Hepatic stellate cell (primary cell): ENCODE results near the gene POLR2E.
A peak's percentile ranks its signal among the peaks of the same experiment; 100 is the strongest.
"Not testable (repeated sequence)": the region's sequence is repeated elsewhere in the genome, so short reads cannot be mapped to it uniquely, and the experiment has no call there.

Experiments used
- DNase-seq: peaks from one replicate; pipeline ENCODE4 v3.0.0; 2011; ENCODE audit warnings: low spot score

The POLR2E gene

DNA sequence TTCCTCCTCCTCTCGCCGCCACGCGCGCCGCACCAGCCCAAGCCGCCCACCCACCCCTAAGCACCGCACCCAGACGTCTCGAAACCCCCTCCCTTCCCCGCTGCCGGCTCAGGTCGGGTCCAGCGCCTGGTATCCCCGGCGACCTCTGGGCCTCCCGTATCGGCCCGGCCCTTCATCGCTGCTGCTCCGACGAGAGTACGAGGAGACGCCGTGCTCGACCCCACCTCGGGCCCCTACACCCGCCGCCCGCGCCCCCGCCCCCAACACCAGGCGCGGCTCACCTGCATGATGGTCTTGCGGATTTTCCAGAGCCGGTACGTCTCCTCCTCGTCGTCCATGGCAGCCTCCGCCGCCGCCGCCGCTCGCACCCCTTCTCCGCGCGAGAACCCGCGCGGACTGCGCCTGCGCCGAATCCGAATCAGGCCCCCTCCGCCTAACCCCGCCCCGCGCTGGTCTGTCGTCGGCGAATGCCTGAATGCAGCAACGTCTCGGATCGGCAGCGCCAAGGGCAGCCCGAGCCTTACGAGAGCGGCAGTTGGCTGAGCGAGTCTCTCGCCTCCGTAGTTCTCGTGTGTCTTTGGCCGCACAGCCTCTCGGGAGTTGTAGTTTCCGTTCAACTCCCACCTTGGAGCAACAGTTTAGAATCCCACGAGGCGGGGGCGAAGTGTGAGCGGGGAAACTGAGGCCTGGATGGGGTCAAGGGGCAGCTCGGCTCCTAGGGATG is at the start of gene POLR2E:
POLR2E (minus strand) TSS at position 398 of the 724 bp plus-strand sequence; CDS start at position 338, 60 bp downstream.
- DNase-seq, result peak; percentile 98

DNA sequence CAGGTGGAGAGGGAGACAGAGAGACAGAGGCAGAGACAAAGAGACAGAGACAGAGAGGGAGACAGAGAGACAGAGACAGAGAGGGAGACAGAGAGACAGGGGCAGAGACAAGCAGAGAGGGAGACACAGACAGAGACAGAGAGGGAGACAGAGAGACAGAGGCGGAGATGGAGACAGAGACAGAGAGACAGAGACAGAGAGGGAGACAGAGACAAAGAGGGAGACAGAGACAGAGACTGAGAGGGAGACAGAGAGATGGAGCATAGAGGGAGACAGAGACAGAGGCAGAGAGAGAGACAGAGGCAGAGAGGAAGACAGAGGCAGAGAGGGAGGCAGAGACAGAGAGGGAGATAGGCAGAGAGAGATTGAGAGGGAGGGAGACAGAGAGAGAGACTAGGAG is 49.6 kb upstream of the POLR2E start:
- no peak for DNase-seq

DNA sequence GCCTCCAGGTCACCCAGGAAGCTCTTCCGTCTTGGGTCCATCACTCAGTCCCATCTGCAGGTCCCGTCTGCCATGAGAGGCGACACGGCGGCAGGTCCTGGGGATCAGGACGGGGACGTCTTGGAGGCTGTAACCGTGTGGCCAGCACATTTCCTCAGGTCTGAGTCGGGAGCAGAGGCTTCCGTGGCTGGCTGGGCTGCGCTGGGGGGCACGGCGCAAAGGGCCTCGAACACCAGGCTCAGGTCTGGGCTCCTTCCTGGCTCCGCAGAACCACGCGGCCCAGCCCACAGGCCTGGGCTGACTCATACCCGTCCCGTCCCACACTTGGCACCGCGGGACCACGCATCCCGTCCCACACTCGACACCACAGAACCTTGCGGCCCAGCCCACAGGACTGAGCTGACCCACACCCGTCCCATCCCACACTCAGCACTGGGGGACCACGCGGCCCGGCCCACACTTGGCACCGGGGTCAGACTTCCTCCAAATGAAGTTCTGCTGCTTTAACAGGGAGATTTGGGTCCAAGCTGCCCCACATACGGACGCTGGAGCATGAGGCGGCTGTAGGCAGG is 48.7 kb upstream of the POLR2E start:
- no peak for DNase-seq

DNA sequence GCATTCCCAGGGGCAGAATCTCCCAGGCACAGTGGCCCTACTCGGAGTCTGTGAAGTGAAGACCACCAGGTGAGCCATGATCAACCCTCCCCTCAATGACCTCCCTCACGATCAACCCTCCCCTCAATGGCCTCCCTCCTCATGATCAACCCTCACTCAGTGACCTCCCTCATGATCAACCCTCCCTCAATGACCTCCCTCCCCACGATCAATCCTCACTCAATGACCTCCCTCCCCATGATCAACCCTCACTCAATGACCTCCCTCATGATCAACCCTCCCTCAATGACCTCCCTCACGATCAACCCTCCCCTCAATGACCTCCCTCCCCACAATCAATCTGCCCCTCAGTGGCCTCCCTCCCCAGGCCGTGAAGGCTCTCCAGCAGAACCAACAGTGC is 46.8 kb upstream of the POLR2E start:
- DNase-seq, result no peak

DNA sequence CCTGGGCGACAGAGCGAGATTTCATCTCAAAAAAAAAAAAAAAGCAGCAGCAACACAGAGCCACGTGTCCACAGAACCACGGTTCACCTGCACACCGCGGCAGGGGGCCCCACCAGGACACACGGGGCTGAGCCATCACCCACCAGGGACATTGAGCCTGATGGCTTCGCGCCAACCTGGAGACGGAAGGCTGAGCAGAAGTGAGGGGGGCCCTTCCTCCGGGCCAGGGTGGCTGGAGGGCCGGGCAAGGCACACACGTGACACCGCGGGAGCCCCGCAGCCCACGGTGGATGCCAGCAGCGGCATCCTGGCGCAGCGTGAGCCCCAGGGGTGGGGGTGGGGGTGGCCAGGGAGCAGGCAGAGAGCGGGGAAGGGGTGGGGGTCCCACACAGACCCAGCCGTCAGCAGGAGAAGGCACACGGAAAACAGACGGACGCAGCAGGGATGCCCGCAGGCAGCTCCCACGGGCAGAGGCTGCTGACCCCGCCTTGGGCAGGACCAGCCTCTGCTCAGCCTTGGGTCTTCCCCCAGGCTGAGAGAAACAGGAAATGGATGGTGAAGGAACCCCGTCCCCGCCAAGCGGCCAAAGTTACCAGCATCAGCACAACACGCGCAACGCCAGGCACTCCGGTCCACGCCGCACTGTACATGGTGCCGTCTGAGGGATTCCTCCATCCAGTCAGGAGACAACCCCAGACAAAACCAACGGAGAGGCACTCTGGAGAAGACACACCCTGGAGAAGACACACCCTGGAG is 45.3 kb upstream of the POLR2E start:
- no peak for DNase-seq

DNA sequence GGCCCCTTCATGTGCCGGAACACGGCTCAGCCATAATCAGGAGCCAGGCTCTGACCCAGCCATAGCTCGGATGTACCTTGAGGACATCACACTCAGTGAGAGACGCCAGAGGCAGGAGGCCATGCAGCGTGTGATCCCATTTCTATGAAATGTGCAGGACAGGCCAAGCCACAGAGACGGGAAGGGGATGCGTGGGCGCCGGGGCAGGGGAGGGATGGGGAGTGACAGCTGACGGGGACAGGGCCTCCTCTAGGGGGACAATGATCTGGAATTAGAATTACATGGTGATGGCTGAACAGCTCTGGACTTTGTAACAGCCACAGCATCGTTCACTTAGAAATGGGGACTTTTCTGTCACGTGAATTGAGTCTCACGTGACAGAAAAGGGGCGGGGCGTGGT is 44.0 kb upstream of the POLR2E start:
- no peak for DNase-seq

DNA sequence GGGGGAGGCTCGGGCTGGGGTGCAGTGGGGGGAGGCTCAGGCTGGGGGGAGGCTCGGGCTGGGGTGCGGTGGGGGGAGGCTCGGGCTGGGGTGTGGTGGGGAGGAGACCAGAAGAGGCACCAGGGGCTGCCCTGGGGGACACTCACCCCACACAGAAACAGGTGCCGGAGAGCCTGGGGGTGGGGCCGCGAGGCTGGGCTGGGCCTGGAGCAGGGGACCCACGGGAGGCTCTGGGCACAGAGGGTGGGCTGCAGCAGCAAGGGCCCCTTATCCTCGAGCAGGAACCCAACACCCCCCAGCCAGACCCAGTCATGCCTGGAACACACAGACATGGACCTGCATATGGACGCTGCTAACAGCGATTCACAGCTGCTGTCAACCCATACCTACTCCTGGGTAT is 42.9 kb upstream of the POLR2E start:
- DNase-seq, result no peak

DNA sequence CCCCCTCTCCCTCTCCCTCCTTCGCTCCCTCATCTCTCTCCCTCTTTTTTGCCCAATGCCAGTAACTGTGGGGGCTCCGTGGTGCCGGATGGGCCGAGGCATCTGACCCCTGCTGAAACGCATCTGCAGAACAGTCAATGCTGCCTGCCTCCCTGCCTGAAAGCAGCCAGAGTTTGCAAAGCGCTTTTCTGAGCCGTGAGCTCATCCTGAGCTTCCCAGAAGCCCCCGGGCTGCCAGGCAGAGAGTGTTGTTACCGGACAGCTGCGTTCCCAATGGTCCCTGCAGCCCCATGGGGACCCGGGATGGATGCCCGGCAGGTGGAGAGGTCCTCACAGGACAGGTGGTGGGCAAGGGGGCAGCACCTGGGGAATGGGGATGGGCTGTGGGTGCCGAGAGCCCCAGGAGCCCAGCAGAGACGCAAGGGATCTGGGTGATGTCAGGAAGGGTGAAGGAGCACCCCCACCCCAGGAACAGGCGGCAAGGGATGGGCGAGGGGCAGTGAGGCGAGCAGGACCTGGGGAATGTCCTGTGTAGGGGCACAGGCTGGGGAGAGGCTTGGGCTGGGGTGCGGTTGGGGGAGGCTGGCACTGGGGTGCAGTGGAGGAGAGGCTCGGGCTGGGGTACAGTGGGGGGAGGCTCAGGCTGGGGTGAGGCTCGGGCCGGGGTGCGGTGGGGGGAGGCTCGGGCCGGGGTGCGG is 41.6 kb upstream of the POLR2E start:
- DNase-seq, result no peak

DNA sequence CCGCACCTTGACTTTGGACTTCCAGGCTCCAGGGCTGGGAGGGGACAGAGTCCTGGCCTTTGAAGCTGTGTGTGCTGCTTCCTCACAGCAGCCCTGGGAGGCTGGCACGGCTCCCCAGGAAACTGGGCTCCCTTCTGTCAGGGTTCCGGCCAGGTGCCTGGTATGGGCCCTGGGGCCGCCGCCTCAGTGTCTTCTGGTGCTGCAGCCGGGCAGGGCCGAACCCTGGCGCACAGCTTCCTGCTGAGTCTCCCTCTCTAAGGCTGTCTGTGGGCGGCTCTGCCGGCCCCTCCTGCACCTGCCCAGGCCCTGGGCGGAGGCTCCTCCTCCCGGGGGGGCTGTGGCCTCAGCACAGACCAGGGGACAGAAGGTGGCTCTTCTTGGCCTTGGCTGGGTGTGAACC is 41.0 kb upstream of the POLR2E start:
- DNase-seq, result no peak

DNA sequence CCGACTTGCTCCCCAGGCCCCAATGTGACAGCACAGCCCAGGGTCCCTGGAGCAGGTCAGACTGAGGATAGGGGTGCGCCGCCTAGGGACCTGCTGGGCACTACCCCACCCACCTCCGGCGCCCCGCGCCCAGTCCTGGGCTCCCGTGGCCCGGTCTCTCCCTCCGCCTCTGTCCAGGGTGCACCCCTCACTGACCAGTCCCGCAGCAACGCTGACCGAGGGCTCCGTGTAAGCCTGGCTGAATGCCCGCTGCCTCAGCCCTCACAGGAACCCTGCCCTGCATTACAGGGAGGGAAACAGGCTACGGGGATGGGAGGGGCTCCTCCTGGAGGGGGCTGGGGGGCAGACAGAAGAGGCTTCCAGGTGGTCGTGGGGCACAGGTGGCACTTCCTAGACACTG is 40.3 kb upstream of the POLR2E start:
- DNase-seq, result no peak

DNA sequence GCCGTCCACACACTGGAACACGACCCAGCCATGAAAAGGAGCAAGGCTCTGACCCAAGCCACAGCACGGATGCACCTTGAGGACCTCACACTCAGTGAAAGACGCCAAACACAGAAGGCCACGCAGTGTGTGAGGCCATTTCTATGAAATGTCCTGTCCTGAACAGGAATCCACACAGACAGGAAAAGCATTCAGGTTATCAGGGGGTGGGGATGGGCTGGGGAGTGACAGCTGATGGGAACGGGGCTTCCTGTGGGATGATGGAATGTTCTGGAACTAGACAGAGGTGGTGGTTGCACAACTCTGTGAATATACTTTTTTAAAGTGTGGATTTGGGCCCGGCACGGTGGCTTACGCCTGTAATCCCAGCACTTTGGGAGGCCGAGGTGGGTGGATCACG is 39.3 kb upstream of the POLR2E start:
- DNase-seq, result no peak

DNA sequence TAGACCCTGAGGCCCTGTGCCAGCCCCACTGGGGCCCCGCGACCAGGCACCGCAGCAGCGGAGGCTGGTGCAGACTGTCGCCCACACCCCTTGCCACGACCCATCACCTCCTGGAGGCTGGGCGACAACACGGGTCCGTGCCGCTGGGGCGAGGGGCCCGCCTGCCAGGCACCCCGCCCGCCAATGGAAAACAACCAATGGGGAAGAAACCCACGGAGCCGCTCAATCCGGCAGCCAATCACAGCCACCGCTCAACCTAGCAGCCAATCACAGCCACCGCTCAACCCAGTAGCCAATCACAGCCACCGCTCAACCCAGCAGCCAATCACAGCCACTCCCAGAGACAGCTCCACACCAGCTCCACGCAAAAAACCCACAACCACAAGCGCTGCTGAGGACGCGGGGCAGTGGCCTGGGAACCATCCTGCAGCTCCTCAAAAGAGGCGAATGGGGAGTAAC is 38.3 kb upstream of the POLR2E start:
- peak; percentile 66 for DNase-seq

DNA sequence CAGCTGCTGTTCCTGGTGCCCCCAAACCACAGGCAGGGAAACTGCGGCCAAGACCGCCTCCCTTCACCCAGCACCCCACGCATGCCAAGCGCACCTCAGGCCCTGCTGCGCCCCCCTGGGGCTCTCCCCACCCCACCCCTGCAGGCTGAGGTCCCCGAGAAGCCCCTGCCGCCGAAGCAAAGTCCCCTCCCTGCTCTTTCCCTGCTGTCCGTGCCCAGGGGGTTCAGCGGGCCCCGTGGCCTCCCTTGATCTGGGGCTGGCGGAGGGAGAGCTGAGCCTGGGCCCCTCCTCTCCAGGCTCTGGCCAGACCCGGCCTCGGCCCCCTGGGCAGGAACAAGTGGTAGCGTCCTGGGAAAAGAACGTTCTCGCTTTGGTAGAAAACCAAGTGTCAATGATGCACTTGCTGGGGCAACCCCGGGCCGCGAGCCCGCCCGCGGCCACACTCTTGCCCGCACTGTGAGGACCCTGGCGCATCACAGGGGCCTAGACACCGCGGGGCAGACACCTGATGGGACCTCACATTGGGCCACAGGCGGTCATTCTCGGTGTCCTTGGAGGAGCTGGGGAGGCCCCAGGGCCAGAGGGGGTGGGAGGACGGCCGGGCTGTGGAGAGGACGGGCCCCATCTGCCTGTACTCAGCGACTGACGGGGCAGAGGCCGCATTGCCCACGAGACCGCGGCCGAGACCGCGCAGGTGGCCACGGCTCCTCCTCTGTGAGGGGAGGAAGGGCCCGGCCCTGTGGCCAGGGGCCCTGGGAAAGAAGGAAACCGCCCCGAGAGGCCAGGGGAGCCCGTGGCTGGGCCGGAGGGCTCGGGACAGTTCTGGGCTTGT is 37.6 kb upstream of the POLR2E start:
- no peak for DNase-seq

DNA sequence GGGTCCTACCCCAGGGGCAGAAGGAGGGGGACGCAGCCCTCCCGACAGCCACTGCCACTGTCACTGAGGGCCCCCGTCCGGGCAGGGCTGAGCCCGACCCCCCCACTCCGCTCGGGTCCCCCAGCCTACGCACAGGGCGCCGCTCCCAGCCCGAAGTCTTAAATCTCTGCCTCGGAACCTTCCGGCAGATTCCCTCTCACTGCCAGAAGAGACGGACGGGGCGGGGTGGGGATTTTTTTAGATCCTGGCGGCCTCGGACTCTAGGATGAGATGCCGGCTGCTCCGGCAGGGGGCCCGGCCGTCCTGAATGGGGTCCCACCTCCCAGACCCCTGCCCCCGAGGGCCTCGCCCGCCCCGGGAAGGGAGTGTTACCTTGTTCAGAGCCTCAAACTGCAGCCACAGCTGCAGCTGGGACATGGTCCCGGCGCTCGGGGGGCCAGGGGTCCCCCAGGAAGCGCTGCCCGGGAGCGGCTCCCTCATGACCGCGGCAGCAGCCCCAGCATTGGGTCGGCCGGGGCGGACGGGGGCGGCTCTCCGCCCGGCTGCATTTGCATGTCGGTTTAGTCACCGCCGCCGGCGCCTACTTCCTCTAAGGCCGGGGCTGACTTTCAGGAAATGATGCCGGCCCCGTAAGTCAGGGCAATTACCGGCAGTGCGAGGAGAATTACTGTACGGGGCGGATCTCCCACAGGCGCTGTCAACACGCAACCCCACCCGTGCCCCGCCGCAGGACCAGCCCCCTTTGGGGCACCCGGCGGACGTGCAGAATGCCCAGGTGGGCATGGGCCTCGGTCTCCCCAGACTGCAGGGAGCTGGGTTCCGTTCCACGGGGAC is 36.8 kb upstream of the POLR2E start:
- DNase-seq, result peak; percentile 89

DNA sequence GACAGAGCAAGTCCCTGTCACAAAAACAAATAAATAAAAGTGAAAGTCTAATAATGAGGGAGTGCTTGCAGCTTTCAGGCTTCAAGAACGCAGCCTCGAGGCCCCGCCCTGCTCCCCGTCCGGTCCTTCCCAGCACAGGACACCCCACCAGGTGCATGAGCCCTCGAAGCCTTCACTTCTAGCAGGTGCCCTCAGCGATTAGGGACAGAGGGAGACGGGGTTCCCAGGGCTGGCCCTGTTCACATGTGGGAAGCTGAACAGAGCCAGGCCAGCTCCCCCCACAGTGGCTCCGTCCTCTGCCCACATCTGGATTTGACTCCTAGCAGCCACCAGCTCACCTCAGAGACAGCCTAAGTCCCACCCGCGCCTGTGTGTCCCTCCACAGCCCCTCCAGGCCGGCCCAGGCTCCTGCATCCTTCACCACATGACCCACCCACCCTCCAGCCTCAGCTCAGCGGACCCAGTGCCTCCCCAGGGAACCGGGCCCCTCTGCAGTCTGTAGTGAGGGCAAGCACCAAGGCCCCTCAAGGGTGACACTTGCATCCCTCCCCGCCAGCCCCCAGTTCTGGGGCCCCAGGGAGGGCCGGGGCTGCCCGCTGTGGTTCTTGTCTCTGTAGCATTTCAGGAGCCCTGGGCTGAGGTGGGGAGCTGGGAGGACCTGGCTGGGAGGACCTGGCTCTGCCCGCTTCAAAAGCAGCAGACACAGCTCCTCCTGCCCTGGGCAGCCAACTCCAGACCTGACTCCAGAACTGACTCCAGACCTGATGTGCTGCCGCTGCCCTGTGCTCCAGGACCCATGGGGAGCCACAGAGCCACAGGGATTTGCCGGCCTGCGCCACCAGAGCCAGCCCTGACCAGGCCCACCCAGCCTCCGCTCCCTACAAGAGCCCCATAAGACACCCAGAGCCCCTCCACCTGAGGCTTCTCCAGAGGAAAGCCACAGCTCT is 35.9 kb upstream of the POLR2E start:
- DNase-seq, result no peak

DNA sequence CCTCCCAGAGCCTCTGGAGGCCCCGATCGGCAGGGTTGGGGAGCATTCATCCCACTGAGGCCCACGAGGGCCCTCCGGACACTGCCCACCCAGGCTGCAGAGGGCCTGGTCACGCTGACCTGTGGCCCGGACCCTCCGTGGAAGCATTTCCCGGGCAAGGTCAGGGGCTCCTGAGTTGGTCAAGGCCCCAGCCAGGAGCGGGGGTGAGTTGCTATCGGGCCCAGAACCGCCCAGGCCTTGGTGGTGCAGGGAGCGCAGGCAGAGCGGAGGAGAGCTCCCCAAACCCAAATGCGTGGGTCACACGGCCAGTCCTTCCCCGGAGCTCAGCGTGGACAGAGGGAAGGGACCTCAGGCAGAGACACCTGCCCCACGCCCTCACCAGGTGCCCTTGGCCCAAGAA is 34.4 kb upstream of the POLR2E start:
- no peak for DNase-seq

DNA sequence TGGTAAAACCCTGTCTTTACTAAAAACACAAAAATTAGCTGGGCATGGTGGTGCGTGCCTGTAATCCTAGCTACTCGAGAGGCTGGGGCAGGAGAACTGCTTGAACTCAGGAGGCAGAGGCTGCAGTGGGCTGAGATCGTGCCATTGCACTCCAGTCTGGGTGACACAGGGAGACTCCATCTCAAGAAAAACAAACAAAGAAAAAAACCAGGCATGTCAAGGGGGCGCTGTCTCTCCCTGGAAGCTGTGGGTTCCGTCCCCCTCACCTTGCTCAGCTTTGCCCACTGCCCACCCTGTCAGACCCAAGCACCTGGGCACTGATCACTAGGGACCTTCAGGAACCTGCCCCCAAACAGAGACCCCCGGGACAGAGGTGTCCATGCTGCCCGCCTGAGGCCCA is 33.9 kb upstream of the POLR2E start:
- DNase-seq, result not testable (repeated sequence)

DNA sequence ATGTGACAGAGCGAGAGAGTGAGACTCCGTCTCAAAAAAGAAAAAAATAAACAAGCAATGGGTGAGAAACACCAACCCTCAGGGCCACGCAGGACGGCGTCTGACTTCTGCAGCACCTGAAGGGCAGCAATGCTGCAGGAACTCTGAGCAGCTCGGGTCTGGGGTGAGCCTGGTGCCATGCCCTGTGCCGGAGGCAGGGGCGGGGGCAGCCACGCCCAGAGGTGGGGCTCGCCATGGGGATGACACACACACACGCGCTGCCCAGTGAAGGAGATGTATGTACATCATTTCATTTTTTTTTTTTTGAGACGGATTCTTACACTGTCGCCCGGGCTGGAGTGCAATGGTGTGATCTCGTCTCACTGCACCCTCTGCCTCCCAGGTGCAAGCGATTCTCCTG is 32.9 kb upstream of the POLR2E start:
- DNase-seq, result no peak

DNA sequence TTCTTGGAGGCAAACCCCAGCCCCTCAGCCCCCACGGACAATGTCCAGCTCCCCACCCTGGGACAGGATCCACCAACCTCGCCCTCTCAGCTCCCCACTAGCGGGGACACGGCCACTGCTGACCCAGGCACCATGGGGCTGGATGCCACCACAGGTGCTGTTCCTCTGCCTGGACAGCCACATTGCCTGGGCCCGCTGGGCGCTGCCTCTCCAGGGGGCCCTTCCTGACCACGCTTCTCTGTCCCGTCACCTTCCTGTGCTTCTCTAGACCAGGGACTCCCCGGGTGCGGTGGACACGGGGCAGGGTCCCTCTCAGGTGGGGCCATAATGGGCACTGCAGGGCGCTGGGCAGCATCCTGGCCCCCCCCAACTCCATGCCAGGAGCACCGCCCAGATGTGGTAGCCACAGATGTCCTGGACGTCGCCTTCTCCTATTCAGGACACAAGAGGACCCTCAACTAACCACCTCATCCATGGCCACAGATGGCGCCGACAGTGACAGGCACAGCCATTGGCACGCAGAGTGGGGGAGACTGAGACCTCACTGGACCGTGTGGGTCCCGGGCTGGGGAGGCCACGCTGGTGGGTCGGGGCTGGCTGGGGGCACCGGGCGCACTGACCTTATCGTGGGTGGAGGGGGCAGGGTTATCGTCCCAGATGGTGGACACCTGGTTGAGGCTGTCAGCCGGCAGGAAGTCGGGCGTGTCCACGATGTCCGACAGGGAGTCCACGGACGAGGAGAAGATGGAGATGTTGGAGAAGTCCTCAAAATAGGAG is 32.0 kb upstream of the POLR2E start:
- DNase-seq, result no peak
